Right renal pelvis (tissue), 4 donors: ENCODE results near the gene GAGE2A. TPM values are rescaled to one million over a fixed set of nuclear protein-coding genes. Genes with fewer than 3 reads are reported as not detected.
"Not testable (repeated sequence)": the region's sequence is repeated elsewhere in the genome, so short reads cannot be mapped to it uniquely, and the experiment has no call there.

ENCODE experiments used
- DNase-seq, 4 donors: peaks; one replicate each; pipeline ENCODE4 v3.0.0-alpha.2; 2013; ENCODE audit warnings: low read depth in 4 of 4, low spot score in 3 of 4, missing footprints in 1 of 4
- polyA plus RNA-seq, 4 donors: library from polyadenylated mRNA; unstranded; fragments of 120-200 nt; gene quantifications; one replicate each; pipeline ENCODE4 v1.2.1, GENCODE V29; 2013; ENCODE audit not compliant: insufficient read length in 4 of 4

The GAGE2A gene
- not detected for polyA plus RNA-seq

- DNase-seq, result not testable (repeated sequence)
Observed at GRCh38 chrX:49589196-49589595, at the start of gene GAGE2A. GAGE2A (plus strand) TSS chrX:49589496; CDS start chrX:49590651, 1,155 bp downstream.

DNA sequence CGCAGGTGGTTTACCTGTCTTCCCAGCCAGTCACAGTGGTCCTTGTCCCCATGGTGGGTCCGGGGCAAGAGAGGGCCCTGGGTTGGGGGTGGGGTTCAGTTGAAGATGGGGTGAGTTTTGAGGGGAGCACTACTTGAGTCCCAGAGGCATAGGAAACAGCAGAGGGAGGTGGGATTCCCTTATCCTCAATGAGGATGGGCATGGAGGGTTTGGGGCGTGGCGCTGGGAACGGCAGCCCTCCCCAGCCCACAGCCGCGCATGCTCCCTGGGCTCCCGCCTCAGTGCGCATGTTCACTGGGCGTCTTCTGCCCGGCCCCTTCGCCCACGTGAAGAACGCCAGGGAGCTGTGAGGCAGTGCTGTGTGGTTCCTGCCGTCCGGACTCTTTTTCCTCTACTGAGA lies 47.9 kb upstream of the GAGE2A start, which contains the start of gene GAGE12D:
GAGE12D (plus strand) TSS at position 301 of the 400 bp plus-strand sequence. CDS start 1,155 bp downstream, outside the sequence.
- DNase-seq, result not testable (repeated sequence)

GRCh38 chrX:49550989-49551388 lies 38.3 kb upstream of the GAGE2A start, which contains the start of gene GAGE12E:
GAGE12E (plus strand) TSS chrX:49551289; CDS start chrX:49552444, 1,155 bp downstream.
- DNase-seq, result not testable (repeated sequence)

GRCh38 chrX:49560542-49560941 lies 28.8 kb upstream of the GAGE2A start, which contains the start of gene GAGE12F:
GAGE12F (plus strand) TSS chrX:49560842; CDS start chrX:49561997, 1,155 bp downstream.
- DNase-seq, result not testable (repeated sequence)

GRCh38 chrX:49568728-49569127 lies 20.6 kb upstream of the GAGE2A start:
- DNase-seq, result not testable (repeated sequence)

DNA sequence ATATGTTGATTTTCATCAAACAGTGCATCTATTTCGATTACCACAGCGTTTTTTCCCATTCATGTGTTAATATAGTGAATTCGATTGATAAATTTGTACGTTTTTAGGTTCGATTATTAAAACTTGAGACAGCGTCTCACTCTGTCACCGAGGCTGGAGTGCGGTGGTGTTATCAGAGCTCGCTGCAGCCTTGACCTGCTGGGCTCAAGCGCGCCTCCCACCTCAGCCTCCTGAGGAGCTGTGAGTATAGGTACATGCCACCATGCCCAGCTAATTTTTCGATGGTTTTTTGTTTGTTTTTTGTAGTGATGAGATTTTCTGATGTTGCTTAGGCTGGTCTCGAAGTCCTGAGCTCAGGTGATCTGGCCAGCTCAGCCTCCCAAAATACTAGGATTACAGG lies 20.1 kb upstream of the GAGE2A start:
- not testable (repeated sequence) for DNase-seq

GRCh38 chrX:49570100-49570499 lies 19.2 kb upstream of the GAGE2A start, which contains the start of gene GAGE12G:
GAGE12G (plus strand) TSS chrX:49570400; CDS start chrX:49571555, 1,155 bp downstream.
- not testable (repeated sequence) for DNase-seq

DNA sequence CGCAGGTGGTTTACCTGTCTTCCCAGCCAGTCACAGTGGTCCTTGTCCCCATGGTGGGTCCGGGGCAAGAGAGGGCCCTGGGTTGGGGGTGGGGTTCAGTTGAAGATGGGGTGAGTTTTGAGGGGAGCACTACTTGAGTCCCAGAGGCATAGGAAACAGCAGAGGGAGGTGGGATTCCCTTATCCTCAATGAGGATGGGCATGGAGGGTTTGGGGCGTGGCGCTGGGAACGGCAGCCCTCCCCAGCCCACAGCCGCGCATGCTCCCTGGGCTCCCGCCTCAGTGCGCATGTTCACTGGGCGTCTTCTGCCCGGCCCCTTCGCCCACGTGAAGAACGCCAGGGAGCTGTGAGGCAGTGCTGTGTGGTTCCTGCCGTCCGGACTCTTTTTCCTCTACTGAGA lies 9.6 kb upstream of the GAGE2A start, which contains the start of gene GAGE12H:
GAGE12H (plus strand) TSS at position 301 of the 400 bp plus-strand sequence. CDS start 1,155 bp downstream, outside the sequence.
- DNase-seq, result not testable (repeated sequence)

DNA sequence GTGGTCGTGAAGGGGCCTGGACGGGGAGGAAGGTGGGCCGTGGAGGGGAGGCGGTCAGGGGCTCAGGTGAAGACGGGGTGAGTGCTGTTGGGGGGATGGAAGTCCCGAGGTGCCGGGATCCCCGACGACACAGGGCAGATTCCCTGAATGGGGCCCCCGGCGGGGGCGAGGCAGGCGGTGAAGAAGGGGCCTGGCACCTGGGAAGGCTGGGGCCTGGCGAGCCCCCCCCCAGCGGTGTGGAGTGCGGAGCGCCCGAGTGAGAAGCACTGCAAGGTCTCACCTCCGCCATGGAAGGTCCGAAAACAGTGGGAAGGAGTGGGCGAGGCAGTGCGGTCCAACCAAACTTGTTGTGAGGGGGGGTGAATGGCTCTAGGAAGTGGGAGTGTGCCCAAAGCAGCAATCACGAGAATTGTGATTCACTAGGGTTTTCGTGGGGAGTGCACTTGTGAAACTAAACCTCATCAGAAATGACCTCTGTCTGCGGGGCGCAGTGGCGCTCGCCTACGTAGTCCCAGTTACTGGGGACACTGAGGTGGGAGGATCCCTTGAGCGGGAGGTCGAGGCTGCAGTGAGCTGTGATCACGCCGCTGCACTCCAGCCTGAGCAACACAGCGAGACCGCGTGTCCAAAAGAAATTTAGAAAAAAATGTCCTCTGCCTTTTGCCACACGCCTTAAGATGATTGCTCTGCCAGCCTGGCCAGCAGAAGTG lies 628 bp downstream of the GAGE2A start:
- not testable (repeated sequence) for DNase-seq

- not testable (repeated sequence) for DNase-seq
Observed at GRCh38 chrX:49590488-49590887, 1.2 kb downstream of the GAGE2A start.

DNA sequence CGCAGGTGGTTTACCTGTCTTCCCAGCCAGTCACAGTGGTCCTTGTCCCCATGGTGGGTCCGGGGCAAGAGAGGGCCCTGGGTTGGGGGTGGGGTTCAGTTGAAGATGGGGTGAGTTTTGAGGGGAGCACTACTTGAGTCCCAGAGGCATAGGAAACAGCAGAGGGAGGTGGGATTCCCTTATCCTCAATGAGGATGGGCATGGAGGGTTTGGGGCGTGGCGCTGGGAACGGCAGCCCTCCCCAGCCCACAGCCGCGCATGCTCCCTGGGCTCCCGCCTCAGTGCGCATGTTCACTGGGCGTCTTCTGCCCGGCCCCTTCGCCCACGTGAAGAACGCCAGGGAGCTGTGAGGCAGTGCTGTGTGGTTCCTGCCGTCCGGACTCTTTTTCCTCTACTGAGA lies 9.4 kb downstream of the GAGE2A start, which contains the start of gene GAGE1:
GAGE1 (plus strand) TSS at position 301 of the 400 bp plus-strand sequence. CDS start 1,155 bp downstream, outside the sequence.
- DNase-seq, result not testable (repeated sequence)

GRCh38 chrX:49610718-49611310 lies 21.5 kb downstream of the GAGE2A start:
- no peak for DNase-seq

DNA sequence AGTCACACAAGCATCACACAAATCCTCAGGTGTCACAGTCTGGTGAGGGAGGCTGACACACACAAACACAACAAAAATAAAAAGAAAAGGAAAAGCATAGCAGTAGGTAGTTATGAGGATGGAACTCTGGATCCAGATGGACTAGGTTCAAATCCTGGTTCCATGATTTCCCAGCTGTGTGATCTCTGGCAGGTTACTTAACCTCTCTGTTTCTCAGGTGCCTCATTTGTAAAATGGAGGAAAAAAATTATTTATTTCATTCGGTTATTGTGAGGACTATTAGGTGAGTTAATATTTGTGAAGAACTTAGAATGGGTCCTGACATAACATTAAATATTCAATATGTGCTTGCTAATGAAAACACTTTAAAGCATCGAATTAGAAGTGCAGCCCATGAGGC lies 29.3 kb downstream of the GAGE2A start:
- DNase-seq, result no peak

DNA sequence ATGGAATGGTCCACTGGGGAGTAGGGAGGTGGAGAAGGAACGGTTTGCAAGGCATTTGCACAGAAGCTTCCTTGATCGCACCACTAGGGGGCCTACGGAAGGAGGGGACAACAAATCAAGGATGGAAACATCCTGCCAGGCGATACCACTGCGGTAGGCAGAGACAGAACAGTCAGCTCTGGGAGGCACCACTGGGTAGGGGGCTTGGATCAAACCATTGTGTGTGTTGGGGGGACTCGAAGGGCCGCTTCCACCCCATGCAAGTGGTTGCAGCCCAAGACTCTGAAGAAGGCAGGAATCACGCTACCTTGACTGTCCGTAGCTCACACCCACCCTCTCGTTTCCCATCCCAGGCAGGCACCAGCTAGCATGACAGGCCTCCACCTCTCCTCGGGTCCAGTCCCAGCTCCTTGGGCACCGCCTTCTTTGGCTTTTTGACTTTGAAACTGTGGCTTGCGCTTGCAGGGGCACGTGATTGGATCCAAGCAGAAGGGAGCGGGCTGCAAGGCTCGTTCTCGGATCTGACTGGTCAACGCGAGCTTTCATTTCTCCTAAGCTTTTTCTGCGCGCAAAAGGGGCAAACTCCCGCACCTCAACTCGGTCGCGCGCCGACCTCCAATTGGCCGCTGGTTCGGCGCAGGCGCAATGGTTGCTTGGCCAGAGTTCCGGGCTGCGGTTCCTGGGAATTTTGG lies 37.9 kb downstream of the GAGE2A start:
- DNase-seq, result no peak

GRCh38 chrX:49644991-49645637 lies 55.8 kb downstream of the GAGE2A start:
- no peak for DNase-seq

Other genes starting within 250 kb of the GAGE2A start
- not detected for gene GAGE12C, start 57.3 kb upstream of the GAGE2A start, polyA plus RNA-seq
- gene GAGE12D, start 47.8 kb upstream of the GAGE2A start, polyA plus RNA-seq, result not detected
- gene GAGE12E, start 38.2 kb upstream of the GAGE2A start, polyA plus RNA-seq, result under 1 TPM in 1 of 4 donors, not detected in 3; 0.51 TPM
- gene GAGE12F, start 28.7 kb upstream of the GAGE2A start, polyA plus RNA-seq, result not detected
- not detected for gene GAGE12G, start 19.1 kb upstream of the GAGE2A start, polyA plus RNA-seq
- not detected for gene GAGE12H, start 9.5 kb upstream of the GAGE2A start, polyA plus RNA-seq
- gene GAGE1, start 9.5 kb downstream of the GAGE2A start, polyA plus RNA-seq, result not detected
- not detected for gene PAGE1, start 106.5 kb downstream of the GAGE2A start, polyA plus RNA-seq
- 1 to 10 TPM in 2 of 4 donors, under 1 TPM in 2; 0.79 to 1.6 (median 1.2) TPM for gene PAGE4, start 239.8 kb downstream of the GAGE2A start, polyA plus RNA-seq